Endothelial cell of umbilical vein (primary cell): ENCODE data around the gene TSPAN9. TPM values are rescaled to one million over a fixed set of nuclear protein-coding genes. Genes with fewer than 3 reads are reported as not detected.
A peak's percentile ranks its signal among the peaks of the same experiment; 100 is the strongest.

ENCODE experiments used
- BruUV-seq: library from RNA; stranded (reverse); fragments of 400-500 nt; replicated peaks from 2 replicates; lab custom pipeline; 2021; lab: Mats Ljungman, UMichigan
- CTCF ChIA-PET: fragments of 300-600, 350-600 bp; sonication (Branson Sonifier 250); formaldehyde crosslinking; loops from one replicate; lab custom pipeline; 2021; ENCODE audit warnings: antibody characterized with exemption, inconsistent platforms; lab: Charles Lee
- POLR2A ChIA-PET: fragments of 300-600, 350-600 bp; sonication (Branson Sonifier 250); formaldehyde crosslinking; loops from one replicate; lab custom pipeline; 2021; ENCODE audit warnings: antibody characterized with exemption, inconsistent platforms; lab: Charles Lee
- DNase-seq: peaks from one replicate; pipeline ENCODE4 v3.0.0-alpha.2; 2011; ENCODE audit warnings: low read depth, low spot score
- FAIRE-seq: peaks from 2 replicates; lab custom pipeline; 2011; peaks lifted over from hg19 to GRCh38; lab: Jason Lieb, UNC
- H2AFZ ChIP-seq: 2 replicates; pipeline ENCODE4 v1.6.0; 2012; ENCODE audit warnings: low read depth, low read length, control low read depth, inconsistent platforms
- H3K27ac ChIP-seq: 2 replicates; pipeline ENCODE4 v1.5.1; 2011; ENCODE audit warnings: low read depth, mild to moderate bottlenecking, control low read depth, low read length, moderate library complexity; ENCODE audit not compliant: insufficient read depth
- H3K27me3 ChIP-seq, 2 experiments: 2 replicates each; pipeline versions ENCODE4 v1.6.0 to v1.6.1; 2011; ENCODE audit warnings: low read length in 2 of 2, mixed read lengths in 1 of 2; ENCODE audit not compliant: control insufficient read depth in 2 of 2, insufficient read depth in 2 of 2
- H3K36me3 ChIP-seq, 2 experiments: 2 replicates in 1 of 2; 3 replicates in 1 of 2; pipeline ENCODE4 v1.5.1; 2011; ENCODE audit warnings: low read length in 2 of 2, mild to moderate bottlenecking in 1 of 2, moderate library complexity in 1 of 2; ENCODE audit not compliant: control insufficient read depth in 2 of 2, insufficient read depth in 2 of 2; ENCODE audit errors: extremely low read depth in 1 of 2
- H3K4me1 ChIP-seq: 3 replicates; pipeline ENCODE4 v1.5.1; 2011; ENCODE audit warnings: mild to moderate bottlenecking, low read length; ENCODE audit not compliant: control insufficient read depth, insufficient read depth; ENCODE audit errors: extremely low read depth
- H3K4me2 ChIP-seq: 2 replicates; pipeline ENCODE4 v1.6.1; 2011; ENCODE audit warnings: low read length, control low read depth, mixed read lengths; ENCODE audit not compliant: insufficient read depth
- H3K4me3 ChIP-seq, 3 experiments: fragments of 200-600 bp in 1 of 3; sonication (generic), shearing (Covaris generic) in 1 of 3; replicated peaks in 1 of 3; 2 replicates each; pipeline ENCODE4 v1.5.1; 2011 to 2016; ENCODE audit warnings: control low read depth in 3 of 3, low read length in 3 of 3, mild to moderate bottlenecking in 2 of 3, inconsistent platforms in 1 of 3, low read depth in 1 of 3, moderate library complexity in 1 of 3; ENCODE audit not compliant: insufficient read depth in 1 of 3
- H3K79me2 ChIP-seq: 2 replicates; pipeline ENCODE4 v1.6.0; 2012; ENCODE audit warnings: low read length, inconsistent platforms; ENCODE audit not compliant: control insufficient read depth, insufficient read depth
- H3K9ac ChIP-seq: replicated peaks from 2 replicates; pipeline ENCODE3; 2011; ENCODE audit warnings: low read length, control low read depth; ENCODE audit not compliant: insufficient read depth; ENCODE audit errors: extremely low read depth
- H3K9me1 ChIP-seq: replicated peaks from 3 replicates; pipeline ENCODE4 v1.6.0; 2011; ENCODE audit warnings: mild to moderate bottlenecking, low read length; ENCODE audit not compliant: control insufficient read depth, insufficient read depth; ENCODE audit errors: extremely low read depth
- H3K9me3 ChIP-seq: replicated peaks from 2 replicates; pipeline ENCODE4 v1.5.1; 2012; ENCODE audit warnings: low read length, inconsistent platforms; ENCODE audit not compliant: control insufficient read depth, insufficient read depth
- H4K20me1 ChIP-seq: replicated peaks from 2 replicates; pipeline ENCODE3; 2011; ENCODE audit warnings: mild to moderate bottlenecking, low read length; ENCODE audit not compliant: control insufficient read depth, insufficient read depth; ENCODE audit errors: extremely low read depth
- FOS ChIP-seq: IDR thresholded peaks from 2 replicates; pipeline ENCODE4 v1.6.1; 2011; ENCODE audit warnings: mild to moderate bottlenecking, low read length, moderate library complexity, borderline replicate concordance; ENCODE audit not compliant: insufficient read depth
- GATA2 ChIP-seq: IDR thresholded peaks from 2 replicates; pipeline ENCODE4 v1.7.0; 2011; ENCODE audit warnings: low read depth, mild to moderate bottlenecking, moderate library complexity, mixed read lengths, low read length; ENCODE audit not compliant: insufficient read length, insufficient read depth
- MAX ChIP-seq: IDR thresholded peaks from 2 replicates; pipeline ENCODE4 v1.6.1; 2011; ENCODE audit not compliant: insufficient read depth, insufficient read length
- POLR2A ChIP-seq: IDR thresholded peaks from 2 replicates; pipeline ENCODE4 v1.6.1; 2012; ENCODE audit warnings: low read depth, mild to moderate bottlenecking, control low read depth, low read length
- dilution Hi-C: fragments of 300-500 bp; cut with MboI; formaldehyde crosslinking; loops from one replicate; pipeline ENCODE4 v1.15.0; 2019; ENCODE audit warnings: low sequenced_read_pairs; ENCODE audit not compliant: extremely low pct_ligation_motif_present
- intact Hi-C: fragments of 100-400 bp; cut with micrococcal nuclease; formaldehyde crosslinking; loops from one replicate; pipeline ENCODE4 v1.10.0; 2022
- polyA plus RNA-seq, 4 experiments: library from polyadenylated mRNA; depleted of rRNA in 3 of 4; stranded (reverse) in 3 of 4; unstranded in 1 of 4; fragments of >200 nt; gene quantifications; 2 replicates each; pipeline versions ENCODE4 v1.2.1 to v1.2.3, GENCODE V29; 2011 to 2012; ENCODE audit warnings: missing spikeins in 1 of 4
- total RNA-seq: library from RNA; stranded (reverse); gene quantifications from 2 replicates; pipeline ENCODE4 v1.2.3, GENCODE V29; 2021
- TF ChIP-seq, protein P1 (sequence below), 2 donors: IDR thresholded peaks; 1 replicate in 1 of 2; 2 replicates in 1 of 2; pipeline ENCODE4 v1.5.1; 2011; ENCODE audit warnings: low read length in 2 of 2, mild to moderate bottlenecking in 2 of 2, moderate library complexity in 2 of 2, control low read depth in 1 of 2, inconsistent platforms in 1 of 2, low read depth in 1 of 2; ENCODE audit not compliant: insufficient read depth in 1 of 2; ENCODE audit errors: extremely low read depth in 1 of 2

Gene TSPAN9
- total and polyA plus RNA-seq, 2 donors (not counting 3 experiments of a cell fraction or from before 2014, with no cell fraction given): 43.3 to 66.8 TPM

- TF ChIP-seq POLR2A (no peak), GATA2 (no peak)
- intact Hi-C loops (no loop called here), dilution Hi-C loops (no loop called here)
- POLR2A ChIA-PET: no interaction called here
- H3K79me2 ChIP-seq: no peaks in the 10 kb centered on the region
- no TSS peak for BruUV-seq
- H3K9me1 ChIP-seq: no peaks in the 10 kb centered on the region
- H3K27ac ChIP-seq: no peak overlapping the region
- H2AFZ ChIP-seq: no peak overlapping the region
- no peak overlapping the region for H3K9ac ChIP-seq
- no peak overlapping the region for H3K4me3 ChIP-seq
- peaks cover 2 to 11% of the 10 kb centered on the region in 2 experiments for H3K27me3 ChIP-seq
- H3K36me3 ChIP-seq: no peaks in the 10 kb centered on the region
- H4K20me1 ChIP-seq: no peaks in the 10 kb centered on the region
- CTCF ChIA-PET: interaction anchor here (0.7 to 2.9 kb wide), 6 partner anchors 8 to 124 kb away, joined by 3 to 9 read pairs (median 4); no protein-coding TSS in a partner anchor
- DNase-seq (no peak), FAIRE-seq (no peak)
- H3K4me1 ChIP-seq: peaks cover 10% of the 10 kb centered on the region
- no peaks in the 10 kb centered on the region for H3K9me3 ChIP-seq
- no peak overlapping the region for H3K4me2 ChIP-seq
Measured at GRCh38 chr12:3197131-3197818, 120.1 kb downstream of the TSPAN9 start.

DNA sequence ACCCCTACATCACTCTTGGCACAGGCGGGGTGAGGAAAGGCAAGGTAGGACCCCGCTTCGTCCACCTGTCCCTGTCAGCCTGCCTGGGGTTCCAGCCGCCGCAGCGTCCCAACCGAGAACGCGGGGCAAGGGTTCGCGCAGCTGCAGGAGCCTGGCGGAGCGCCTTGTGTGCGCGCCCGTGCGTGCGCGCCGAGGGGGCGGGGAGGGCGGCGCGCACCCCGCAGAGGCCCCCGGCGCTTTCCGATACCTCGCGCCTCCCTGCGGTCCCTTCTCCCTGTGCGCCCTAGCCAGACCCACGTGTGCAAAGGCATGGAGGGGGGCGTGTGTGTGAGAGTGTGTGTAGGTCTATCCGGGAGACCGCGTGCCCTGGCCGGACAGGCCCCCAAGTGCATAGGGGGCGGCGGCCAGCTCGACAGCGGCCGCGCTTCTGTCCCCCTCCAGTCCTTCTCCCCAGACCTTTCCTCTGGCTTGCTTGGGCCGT is 122.4 kb downstream of the TSPAN9 start:
- H3K27me3 ChIP-seq: peaks cover 2 to 11% of the 10 kb centered on the region in 2 experiments
- H3K9me1 ChIP-seq: no peaks in the 10 kb centered on the region
- POLR2A ChIA-PET: no interaction called here
- H3K9me3 ChIP-seq: no peaks in the 10 kb centered on the region
- H3K4me1 ChIP-seq: peaks cover 10% of the 10 kb centered on the region
- CTCF ChIA-PET: interaction anchor here (0.7 to 4.1 kb wide), 7 partner anchors 17 to 126 kb away, joined by 3 to 21 read pairs (median 3); no protein-coding TSS in a partner anchor
- H2AFZ ChIP-seq: no peak overlapping the region
- intact Hi-C loops (loop anchor here (5.0 kb wide), 1 partner anchor 47 kb away; no protein-coding TSS in a partner anchor), dilution Hi-C loops (no loop called here)
- BruUV-seq: no TSS peak
- H4K20me1 ChIP-seq: no peaks in the 10 kb centered on the region
- no peak overlapping the region for H3K27ac ChIP-seq
- FAIRE-seq (no peak), DNase-seq (no peak)
- H3K36me3 ChIP-seq: no peaks in the 10 kb centered on the region
- TF ChIP-seq, protein P1, sequence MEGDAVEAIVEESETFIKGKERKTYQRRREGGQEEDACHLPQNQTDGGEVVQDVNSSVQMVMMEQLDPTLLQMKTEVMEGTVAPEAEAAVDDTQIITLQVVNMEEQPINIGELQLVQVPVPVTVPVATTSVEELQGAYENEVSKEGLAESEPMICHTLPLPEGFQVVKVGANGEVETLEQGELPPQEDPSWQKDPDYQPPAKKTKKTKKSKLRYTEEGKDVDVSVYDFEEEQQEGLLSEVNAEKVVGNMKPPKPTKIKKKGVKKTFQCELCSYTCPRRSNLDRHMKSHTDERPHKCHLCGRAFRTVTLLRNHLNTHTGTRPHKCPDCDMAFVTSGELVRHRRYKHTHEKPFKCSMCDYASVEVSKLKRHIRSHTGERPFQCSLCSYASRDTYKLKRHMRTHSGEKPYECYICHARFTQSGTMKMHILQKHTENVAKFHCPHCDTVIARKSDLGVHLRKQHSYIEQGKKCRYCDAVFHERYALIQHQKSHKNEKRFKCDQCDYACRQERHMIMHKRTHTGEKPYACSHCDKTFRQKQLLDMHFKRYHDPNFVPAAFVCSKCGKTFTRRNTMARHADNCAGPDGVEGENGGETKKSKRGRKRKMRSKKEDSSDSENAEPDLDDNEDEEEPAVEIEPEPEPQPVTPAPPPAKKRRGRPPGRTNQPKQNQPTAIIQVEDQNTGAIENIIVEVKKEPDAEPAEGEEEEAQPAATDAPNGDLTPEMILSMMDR (IDR thresholded peaks at IDR 0.05; ENCODE audit: extremely low read depth in 1 of 2, insufficient read depth in 1 of 2, low read depth in 1 of 2, low read length in 2 of 2): no peak
- TF ChIP-seq MAX (peak; percentile 52), FOS (no peak)
- H3K9ac ChIP-seq: no peak overlapping the region
- H3K79me2 ChIP-seq: no peaks in the 10 kb centered on the region
- peak overlapping the region; percentile 74 for H3K4me2 ChIP-seq
- H3K4me3 ChIP-seq: peak overlapping the region; percentile 3 to 35 (median 19)
